Esophagus mucosa (tissue), 1 donor: ENCODE measurements around the gene ZNF318. TPM values are rescaled to one million over a fixed set of nuclear protein-coding genes. Genes with fewer than 3 reads are reported as not detected.
A peak's percentile ranks its signal among the peaks of the same experiment; 100 is the strongest.
"Not testable (repeated sequence)": the region's sequence is repeated elsewhere in the genome, so short reads cannot be mapped to it uniquely, and the experiment has no call there.

Source experiments
- ATAC-seq: fragments of 200-7000 bp; cut with Tn5 transposase; one replicate; pipeline ENCODE4 v1.9.1; 2020
- total RNA-seq: library from RNA; stranded (reverse); gene quantifications from one replicate; pipeline ENCODE4 v1.2.4, GENCODE V29; 2023
- donor health status: DM: yes; HTN: yes; CAD: no.

Gene ZNF318
- total RNA-seq, 1 donor from 2014 or later: 5.0 TPM

DNA sequence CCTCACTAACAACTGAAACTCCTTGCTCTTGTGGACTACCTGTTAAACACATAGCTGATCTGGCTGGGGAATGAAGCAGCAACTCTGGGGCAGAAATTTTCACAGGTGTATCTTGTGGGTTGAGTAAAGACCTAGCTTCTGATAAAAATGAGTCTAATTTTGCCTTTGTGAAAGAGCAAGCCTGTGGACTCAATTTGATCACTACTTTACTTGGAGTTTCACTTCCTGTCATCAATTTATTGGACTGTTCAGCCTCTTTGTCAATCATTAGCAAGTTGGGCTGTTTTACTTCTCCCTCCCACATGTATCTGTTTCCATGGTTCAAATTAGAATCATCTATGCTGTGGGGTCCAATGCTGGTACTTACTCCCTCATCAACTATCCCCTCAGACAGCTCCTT is 31.2 kb downstream of the ZNF318 start:
- ATAC-seq: no peak

DNA sequence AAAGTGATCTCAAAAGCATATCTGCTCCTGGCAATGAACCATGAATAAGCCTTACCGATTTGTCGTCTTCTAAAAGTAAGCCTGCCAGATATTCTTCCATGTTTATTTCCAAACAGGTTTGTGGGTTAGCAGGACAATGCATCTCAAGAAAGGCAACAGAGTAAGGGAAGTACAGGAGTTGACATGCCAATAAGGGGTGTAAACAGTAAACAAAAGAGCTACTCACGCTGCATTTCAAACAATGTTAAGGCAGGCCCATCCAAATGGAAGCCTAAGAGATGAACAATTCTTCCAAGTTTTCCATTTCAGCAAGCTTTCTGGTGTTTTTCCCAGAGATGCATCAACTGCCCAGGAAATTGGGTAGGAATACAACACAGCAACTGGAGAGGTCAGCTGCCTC is 33.1 kb downstream of the ZNF318 start:
- no peak for ATAC-seq

DNA sequence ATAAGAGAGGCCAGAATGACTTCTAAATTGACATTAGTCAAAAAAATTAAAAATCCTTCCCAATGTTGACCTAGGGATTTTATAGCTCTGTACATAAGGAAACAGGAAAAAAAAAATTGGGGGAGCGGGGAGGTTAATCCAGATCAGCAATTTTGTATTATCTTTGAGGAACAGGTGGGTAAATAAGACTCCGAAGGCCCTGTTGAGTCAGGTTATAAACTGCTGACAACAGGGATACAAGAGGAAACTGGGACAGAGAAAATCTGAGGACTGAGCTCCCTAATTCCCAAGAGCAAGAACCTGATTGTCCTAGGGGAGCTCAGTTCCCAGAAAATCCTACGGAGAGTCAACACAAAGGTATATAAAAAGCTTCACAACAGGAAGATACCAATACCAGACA is 34.0 kb downstream of the ZNF318 start:
- no peak for ATAC-seq

DNA sequence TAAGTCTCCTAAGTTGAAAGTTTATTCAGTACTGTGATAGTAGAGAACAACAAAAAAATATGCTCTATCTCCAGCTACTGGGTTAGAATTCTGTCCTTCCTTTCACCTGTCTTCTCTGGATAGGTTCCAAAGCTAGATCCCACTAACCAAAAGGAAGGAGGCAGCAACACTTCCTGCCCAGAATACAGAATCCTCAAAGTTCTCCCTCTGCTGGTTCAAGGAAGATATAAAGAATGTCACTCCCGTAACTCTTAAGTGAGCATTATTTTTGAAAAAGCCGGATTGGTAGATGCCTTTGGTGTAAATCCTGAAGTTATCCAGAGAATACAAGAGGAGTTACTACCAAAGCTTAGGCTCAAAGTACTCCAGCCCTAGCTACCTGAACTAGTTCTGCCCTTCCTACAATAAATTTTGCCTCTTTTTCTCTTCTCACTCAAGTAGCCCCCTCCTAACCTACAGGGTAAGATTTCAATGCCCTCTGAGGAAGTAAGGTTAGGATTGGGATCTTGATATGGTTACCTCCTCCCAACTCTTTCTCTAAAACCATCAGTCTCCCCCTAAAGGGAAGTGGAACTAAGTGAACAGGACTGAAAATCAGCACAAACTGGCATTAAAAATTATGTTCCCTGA is 34.9 kb downstream of the ZNF318 start:
- peak; percentile 41 for ATAC-seq

DNA sequence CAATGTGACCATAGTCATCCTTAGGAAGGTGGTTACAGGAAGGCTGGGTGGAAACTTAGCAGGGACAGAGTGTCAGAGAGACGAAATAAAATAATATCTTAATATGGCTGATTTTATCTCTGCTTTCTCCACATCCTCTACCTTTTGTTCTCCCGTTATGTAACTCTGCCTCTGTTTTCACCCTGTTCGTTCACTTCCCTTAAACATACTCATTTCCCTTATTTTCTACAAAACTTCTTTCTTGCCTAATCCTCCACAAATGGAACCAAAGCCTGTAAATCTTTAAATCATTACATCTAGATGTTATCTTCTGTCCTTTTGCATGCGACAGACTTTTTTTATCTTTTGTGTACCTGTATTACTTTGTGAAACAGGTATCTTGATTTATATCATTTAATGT is 37.6 kb downstream of the ZNF318 start:
- no peak for ATAC-seq

DNA sequence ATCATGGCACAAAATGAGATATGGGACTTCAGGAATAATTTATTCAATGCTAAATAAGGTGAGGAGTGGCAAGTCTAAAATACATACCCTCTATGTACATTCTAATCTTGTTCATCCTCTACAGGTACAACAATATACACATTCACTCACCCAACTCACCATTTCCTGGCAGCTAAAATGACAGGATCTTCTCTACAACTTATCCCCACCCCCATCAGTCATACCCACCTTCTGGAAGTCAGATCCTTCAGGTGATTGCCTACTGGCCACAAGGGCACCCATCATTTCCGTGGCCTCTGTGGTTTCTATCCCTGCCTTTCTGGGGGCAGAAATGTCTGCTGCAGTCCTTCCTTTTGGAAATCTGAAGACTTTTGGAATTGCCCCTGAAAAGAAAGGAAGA is 38.0 kb downstream of the ZNF318 start:
- ATAC-seq: no peak

DNA sequence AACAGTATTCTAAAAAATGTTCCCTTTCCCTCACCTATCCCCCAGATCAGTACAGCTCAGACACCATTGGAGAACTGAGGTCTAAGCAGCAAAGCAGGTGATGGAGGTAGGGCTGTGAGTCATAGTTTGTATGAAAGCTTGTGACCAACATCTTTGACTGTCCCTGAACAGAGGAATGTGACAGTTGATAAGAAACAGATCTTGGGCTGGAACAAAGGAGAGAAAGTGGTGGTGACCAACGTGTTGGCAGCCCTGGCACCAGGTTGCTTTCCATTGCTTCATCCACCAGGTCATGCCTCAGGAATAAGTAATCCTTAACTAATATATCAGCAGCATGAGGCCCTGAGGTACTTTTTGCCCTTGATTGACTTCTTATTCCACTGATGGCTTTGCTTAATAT is 40.9 kb downstream of the ZNF318 start:
- ATAC-seq: no peak

DNA sequence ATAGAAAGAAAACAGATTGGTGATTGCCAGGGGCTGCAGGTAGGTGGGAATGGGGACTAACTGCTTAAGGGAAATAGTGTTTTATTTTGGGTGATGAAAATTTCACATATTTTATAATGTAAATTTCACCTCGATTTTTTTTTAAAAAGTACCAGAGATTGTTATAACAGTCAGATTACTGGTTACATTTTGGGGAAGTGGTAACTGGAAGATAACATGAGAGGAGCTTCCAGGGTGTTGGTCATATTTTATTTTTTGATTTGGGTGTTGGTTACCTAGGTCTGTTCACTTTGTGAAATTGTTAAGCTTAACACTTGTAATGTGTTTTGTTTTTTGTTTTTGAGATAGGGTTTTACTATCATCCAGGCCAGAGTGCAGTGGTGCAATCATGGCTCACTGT is 43.6 kb downstream of the ZNF318 start:
- no peak for ATAC-seq

DNA sequence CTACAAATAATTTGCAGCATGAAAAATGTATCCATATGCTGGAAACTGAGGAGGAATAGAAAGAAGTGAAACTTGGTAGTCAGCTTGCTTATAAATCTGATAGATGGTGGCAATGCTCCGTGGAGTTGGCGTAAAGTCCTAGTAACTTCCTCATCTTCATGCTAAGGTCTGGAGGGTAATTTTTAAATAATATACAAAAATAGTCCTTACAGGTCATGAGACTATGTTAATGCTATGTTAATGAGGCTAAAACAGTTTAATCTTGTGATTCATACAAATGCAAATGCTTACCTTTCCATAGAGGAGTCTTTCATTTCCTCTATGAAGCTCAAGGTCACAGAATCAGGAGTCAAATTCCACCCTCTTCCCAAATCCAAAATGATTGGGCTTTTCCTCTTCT is 51.4 kb downstream of the ZNF318 start:
- ATAC-seq: no peak

DNA sequence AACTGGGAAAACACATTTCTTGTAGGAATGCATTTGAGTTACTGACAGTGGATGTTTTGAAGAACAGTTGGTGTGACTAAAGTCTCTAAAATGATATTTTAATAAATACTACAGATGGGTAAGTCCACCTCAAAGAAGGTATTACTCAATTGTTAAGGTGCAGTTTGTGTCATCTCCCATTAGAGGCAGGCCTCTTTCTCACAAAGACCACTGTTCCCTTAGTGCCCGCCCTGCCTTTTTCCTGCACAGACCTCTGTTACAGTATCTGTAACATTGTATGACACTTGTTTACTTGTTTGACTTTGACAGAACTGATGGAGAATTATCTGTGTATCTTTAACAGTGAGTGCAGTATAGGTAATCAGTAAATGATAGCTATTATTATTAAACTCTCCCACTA is 55.6 kb downstream of the ZNF318 start:
- no peak for ATAC-seq

DNA sequence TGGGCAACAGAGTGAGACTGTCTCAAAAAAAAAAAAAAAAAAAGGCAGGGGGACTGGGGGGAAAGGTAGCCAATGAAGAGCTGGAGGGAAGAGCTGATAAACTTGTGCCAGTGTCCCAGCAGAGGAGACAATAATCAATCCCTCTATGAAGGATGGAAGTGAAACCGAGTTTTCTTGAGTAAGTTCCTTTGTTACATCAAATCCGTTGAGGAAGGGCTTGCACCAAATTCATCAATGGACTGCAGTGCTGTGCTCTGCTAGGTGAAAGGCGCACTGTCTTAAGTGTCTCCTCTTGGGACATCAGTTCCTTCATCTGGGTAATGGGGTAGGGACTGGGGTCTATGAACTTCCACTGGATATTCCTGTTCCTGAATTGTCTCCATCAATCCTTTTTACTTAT is 57.8 kb downstream of the ZNF318 start:
- ATAC-seq: no peak

DNA sequence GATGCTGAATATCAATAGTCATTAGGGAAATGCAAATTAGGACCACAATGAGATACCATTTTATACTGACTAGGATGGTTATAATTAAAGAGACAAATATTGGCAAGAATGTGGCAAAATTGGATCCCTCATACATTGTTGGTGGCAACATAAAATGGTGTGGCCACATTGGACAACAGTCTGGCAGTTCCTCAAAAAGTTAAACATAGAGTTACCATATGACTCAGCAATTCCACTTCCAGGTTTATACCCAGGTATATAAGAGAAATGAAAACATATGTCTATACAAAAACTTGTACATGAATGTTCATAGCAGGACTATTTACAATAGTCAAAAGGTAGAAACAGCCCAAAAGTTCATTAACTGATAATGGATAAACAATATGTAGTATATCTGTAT is 58.8 kb downstream of the ZNF318 start:
- ATAC-seq: no peak

DNA sequence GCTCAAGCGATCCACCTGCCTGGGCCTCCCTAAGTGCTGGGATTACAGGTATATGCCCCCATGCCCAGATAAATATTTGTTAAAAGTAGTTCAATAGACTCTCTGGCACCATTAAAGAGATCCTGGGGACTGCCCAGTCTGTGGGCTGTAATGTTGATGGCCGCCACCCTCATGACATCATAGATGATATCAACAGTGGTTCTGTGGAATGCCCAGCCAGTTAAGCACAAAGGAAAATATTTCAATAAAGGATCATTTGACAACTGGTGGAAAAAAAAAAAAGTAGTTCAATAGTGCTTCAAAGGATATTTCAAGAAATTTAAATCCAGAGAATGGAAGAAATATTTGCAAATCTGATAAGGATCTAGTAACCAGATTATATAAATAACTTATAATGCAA is 59.3 kb downstream of the ZNF318 start:
- no peak for ATAC-seq

DNA sequence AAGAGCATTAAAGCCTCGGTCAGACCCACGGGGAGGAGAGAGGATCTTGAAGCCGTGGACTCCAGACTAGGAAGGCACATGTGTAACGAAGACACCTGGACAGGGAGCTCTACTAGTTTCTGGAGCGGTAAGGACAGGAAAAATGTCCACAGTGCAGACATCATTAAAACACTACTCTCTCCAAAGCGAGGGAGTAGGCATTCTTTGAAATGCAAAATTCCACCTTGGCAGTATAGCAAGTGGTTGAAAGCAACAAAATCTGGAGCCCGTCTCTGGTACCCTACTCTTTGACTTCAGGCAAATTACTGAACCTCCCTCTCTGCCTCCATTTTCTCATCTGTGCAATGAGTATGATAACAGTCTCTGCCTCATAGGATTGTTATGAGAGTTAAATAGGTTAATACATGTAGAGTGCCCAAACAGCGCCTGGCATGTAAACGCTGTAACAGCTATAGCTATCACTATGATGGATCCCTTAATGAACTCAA is 60.4 kb downstream of the ZNF318 start:
- ATAC-seq: no peak

DNA sequence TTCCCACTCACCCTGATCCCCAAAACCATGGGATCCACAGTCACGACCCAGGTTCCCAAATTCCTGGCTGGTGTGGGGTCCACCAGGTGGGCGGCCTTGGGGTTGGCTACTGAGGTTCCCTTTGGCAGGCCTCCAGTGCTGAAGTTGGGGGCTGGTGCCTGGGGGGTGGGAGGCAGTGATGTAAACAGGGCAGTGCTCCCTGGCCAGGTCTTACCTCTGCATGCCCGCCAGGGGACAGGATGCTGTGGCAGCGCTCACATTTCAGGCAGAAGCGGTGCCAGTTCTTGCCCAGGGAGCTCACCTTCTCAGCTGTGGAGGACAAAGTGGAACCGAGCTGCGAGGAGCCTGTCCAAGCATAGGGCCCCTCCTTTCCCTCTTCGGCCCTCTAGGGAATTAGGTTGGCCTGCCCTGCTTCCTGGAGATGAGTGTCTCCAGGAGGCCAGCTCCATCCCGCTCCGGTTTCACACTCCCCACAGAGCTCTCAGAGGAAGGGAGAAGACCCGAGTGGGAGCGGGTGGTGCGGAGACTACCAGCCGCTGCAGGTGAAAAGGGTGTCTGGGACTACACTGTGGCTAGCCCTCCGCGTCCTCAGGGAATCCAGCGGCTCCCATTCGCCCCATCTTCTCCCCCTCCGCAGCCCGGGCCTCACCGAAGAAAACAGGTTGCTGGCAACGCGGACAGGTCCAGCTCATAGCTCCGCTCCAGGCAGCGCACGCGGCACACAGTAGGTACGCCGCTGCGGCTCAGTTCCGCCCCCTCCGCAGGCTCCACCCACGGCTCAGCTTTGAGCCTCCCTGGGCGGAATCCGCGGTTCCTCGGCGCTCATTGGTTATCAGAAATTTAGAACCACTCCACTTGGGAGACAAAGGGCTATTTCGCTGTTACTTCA is 61.1 kb downstream of the ZNF318 start, which contains the start of gene CRIP3:
Gene CRIP3 (minus strand): TSS at position 726 of the 889 bp plus-strand sequence. CDS start 34 bp downstream, at position 692.
- ATAC-seq: peak; percentile 47

DNA sequence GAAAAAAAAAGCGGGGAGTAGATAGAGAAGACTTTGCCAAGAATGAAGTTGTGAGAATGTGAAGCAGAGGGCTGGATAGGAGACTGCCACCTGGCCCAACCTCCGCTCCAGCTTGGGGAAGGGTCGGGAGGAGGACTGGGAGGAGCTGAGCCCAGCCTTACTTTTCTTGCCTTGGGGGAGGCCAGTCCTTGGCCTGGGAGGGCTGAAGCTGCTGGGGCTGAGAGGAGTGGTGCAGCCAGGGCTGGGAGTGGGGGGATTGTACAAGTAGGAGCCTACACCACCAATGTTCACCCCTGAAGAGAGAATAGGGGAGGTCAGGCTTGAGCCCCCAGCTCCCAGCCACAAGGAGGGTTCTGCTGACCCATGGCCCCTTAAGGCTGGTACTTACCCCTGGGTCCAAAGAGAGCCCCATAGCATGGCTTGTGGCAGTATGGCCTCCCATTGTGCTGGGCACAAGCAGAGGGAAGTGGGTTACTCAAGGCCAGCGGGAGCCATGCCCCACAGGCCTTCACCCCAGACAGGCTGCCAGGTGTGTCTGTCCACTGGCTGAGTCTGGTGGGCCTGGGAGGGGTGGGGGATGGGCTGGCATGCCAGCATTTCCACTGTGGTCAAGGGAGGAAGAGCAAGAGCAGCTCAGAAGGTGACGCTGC is 61.9 kb downstream of the ZNF318 start:
- no peak for ATAC-seq

DNA sequence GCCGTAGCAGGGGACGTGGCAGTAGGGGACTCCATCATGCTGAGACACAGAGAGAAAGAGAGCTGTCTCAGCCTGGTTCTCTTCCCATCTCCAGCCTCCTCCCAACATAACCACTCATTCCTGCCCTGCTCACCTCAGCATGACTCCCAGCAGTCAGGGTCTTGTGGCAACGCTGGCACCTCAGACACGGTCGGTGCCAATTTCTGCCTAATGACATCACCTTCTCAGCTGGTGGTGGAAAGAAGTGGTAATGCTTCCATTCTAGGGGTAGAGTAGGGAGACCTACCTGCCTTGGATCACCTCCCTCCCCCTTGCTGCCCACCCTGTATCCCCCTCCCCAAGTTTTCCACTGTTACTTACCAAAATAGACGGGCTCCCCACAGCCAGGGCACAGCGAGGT is 63.4 kb downstream of the ZNF318 start:
- ATAC-seq: no peak

DNA sequence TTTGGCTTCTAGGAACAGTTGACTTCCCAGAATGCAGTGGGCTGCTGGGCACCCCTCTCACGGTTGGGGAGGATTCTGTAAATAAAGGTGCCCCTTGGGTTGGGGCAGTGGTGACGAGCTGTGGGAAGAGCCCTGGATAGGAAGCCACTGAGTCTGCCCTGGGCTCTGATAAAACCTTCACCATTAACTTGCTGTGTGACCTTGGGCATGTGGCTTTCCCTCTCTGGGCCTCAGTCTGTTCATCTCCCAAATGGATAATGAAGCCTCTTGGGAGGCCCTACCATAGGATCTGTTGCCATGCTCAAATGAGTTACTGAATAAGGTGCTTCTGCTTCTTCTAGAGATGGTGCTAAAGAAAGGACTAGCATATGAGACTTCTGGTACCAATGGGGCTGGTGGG is 64.6 kb downstream of the ZNF318 start:
- ATAC-seq: no peak

DNA sequence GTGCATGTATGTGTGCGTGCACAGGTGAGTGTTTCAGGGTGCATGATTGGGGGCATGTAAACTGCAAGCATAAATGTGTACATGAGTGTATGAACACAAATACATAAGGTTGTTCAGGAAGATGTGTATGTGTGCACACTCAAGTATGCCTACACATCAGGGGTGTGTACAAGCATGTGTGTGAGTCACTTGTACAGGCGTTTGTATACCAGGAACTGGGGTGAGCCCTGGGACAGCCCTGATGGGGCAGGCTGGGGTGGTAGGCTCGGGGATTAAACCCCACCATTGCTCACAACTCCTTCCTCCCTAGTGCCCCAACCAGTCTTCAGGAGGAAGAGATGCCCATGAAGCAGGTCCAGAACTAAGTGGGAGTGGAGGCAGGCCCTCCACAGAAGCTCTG is 65.1 kb downstream of the ZNF318 start:
- peak; percentile 62 for ATAC-seq

DNA sequence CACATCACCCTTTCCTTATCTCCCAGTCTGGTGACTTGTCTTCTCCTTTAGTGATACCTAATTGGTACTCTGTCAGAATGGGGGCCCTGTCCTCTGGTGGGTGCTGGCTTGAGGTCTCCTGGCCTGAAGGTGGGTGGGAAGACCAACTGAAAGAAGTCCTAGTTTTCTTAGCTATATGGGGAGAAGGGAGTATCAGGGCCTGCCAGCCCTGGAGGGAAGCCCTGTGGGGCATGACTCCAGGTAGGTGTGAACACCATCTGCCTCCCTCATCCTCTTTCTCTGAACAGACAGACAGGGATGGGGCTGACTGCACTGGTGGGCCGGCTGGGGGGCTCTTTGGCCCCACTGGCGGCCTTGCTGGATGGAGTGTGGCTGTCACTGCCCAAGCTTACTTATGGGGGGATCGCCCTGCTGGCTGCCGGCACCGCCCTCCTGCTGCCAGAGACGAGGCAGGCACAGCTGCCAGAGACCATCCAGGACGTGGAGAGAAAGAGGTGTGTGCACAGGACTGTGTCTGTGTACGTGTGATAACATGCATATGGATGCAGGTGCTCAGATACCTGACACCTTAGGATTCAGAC is 65.6 kb downstream of the ZNF318 start:
- no peak for ATAC-seq

DNA sequence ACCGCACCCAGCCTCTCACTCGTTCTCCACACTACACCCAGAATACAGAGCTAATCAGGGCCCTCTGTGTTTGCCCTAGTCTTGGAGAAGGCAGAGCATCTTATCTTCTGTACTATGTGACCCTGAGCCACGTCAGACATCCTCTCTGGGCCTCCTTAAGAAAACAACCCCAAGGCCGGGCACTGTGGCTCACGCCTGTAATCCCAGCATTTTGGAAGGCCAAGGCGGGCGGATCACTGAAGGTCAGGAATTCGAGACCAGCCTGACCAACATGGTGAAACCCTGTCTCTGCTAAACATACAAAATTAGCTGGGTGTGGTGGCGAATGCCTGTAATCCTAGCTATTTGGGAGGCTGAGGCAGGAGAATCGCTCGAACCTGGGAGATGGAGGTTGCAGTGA is 66.4 kb downstream of the ZNF318 start:
- ATAC-seq: not testable (repeated sequence)

DNA sequence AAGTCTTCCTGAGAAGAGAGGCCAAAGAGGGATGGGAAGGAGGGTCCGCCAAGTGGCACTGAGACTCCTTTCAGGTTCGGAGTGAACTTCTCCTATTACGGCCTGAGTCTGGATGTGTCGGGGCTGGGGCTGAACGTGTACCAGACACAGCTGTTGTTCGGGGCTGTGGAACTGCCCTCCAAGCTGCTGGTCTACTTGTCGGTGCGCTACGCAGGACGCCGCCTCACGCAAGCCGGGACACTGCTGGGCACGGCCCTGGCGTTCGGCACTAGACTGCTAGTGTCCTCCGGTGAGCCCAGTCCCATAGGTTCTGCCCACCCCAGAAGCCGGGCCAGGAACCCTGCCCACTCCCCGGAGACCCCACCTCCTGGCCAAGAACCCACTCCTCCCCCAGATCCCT is 67.3 kb downstream of the ZNF318 start:
- no peak for ATAC-seq
